ENCODE data around the gene ANTKMT.

The ANTKMT gene

GRCh38 chr16:720990-721764 lies at the start of gene ANTKMT:
TSS of gene ANTKMT (plus strand) at chr16:721146. CDS start at chr16:721275, 129 bp downstream.
- H3K27me3 ChIP-seq (ENCODE audit: control insufficient read depth in 1 of 2, insufficient read depth in 2 of 2, low read length in 2 of 2): peaks cover 18 to 30% of the 10 kb centered on the region in 2 donors
- peak within 1 kb of the TSS; percentile 76 to 77 for H3K4me3 ChIP-seq (ENCODE audit: low read depth in 1 of 2, low read length in 2 of 2)
- H3K36me3 ChIP-seq (ENCODE audit: control insufficient read depth in 1 of 2, insufficient read depth in 2 of 2, low read length in 2 of 2): no peaks in the 10 kb centered on the region
- H3K27ac ChIP-seq (ENCODE audit: low read depth, low read length): peak within 1 kb of the TSS; percentile 75
- no peaks in the 10 kb centered on the region for H3K9me3 ChIP-seq (ENCODE audit: control insufficient read depth in 1 of 2, low read length in 2 of 2)
- H3K4me1 ChIP-seq (ENCODE audit: control insufficient read depth in 1 of 2, insufficient read depth in 2 of 2, low read length in 2 of 2): peaks cover 24 to 39% of the 10 kb centered on the region in 2 donors
- H3K9ac ChIP-seq (ENCODE audit: low read depth in 1 of 2, low read length in 2 of 2): peak within 1 kb of the TSS; percentile 63 to 77

- H3K9me3 ChIP-seq (ENCODE audit: control insufficient read depth in 1 of 2, low read length in 2 of 2): no peaks in the 10 kb centered on the region
- peaks cover 22 to 49% of the 10 kb centered on the region in 2 donors for H3K36me3 ChIP-seq (ENCODE audit: control insufficient read depth in 1 of 2, insufficient read depth in 2 of 2, low read length in 2 of 2)
- H3K9ac ChIP-seq (ENCODE audit: low read depth in 1 of 2, low read length in 2 of 2): no peak overlapping the region
- no peaks in the 10 kb centered on the region for H3K27me3 ChIP-seq (ENCODE audit: control insufficient read depth in 1 of 2, insufficient read depth in 2 of 2, low read length in 2 of 2)
- H3K4me3 ChIP-seq (ENCODE audit: low read depth in 1 of 2, low read length in 2 of 2): no peak overlapping the region
- H3K4me1 ChIP-seq (ENCODE audit: control insufficient read depth in 1 of 2, insufficient read depth in 2 of 2, low read length in 2 of 2): peaks cover 26 to 29% of the 10 kb centered on the region in 2 donors
- no peak overlapping the region for H3K27ac ChIP-seq (ENCODE audit: low read depth, low read length)
Observed at GRCh38 chr16:671353-672131, 49.4 kb upstream of the ANTKMT start.

GRCh38 chr16:672371-672770 lies 48.6 kb upstream of the ANTKMT start:
- H3K4me3 ChIP-seq (ENCODE audit: low read depth in 1 of 2, low read length in 2 of 2): no peak overlapping the region
- H3K4me1 ChIP-seq (ENCODE audit: control insufficient read depth in 1 of 2, insufficient read depth in 2 of 2, low read length in 2 of 2): peaks cover 28 to 35% of the 10 kb centered on the region in 2 donors
- H3K27ac ChIP-seq (ENCODE audit: low read depth, low read length): no peak overlapping the region
- no peaks in the 10 kb centered on the region for H3K27me3 ChIP-seq (ENCODE audit: control insufficient read depth in 1 of 2, insufficient read depth in 2 of 2, low read length in 2 of 2)
- H3K36me3 ChIP-seq (ENCODE audit: control insufficient read depth in 1 of 2, insufficient read depth in 2 of 2, low read length in 2 of 2): peaks cover 22 to 49% of the 10 kb centered on the region in 2 donors
- H3K9ac ChIP-seq (ENCODE audit: low read depth in 1 of 2, low read length in 2 of 2): no peak overlapping the region
- H3K9me3 ChIP-seq (ENCODE audit: control insufficient read depth in 1 of 2, low read length in 2 of 2): no peaks in the 10 kb centered on the region

- peaks cover 22 to 49% of the 10 kb centered on the region in 2 donors for H3K36me3 ChIP-seq (ENCODE audit: control insufficient read depth in 1 of 2, insufficient read depth in 2 of 2, low read length in 2 of 2)
- H3K27ac ChIP-seq (ENCODE audit: low read depth, low read length): no peak overlapping the region
- H3K4me3 ChIP-seq (ENCODE audit: low read depth in 1 of 2, low read length in 2 of 2): no peak overlapping the region
- no peaks in the 10 kb centered on the region for H3K9me3 ChIP-seq (ENCODE audit: control insufficient read depth in 1 of 2, low read length in 2 of 2)
- H3K9ac ChIP-seq (ENCODE audit: low read depth in 1 of 2, low read length in 2 of 2): no peak overlapping the region
- H3K27me3 ChIP-seq (ENCODE audit: control insufficient read depth in 1 of 2, insufficient read depth in 2 of 2, low read length in 2 of 2): no peaks in the 10 kb centered on the region
- H3K4me1 ChIP-seq (ENCODE audit: control insufficient read depth in 1 of 2, insufficient read depth in 2 of 2, low read length in 2 of 2): peaks cover 24 to 31% of the 10 kb centered on the region in 2 donors
Observed at GRCh38 chr16:672851-673250, 48.1 kb upstream of the ANTKMT start.

- Histone ChIP-seq H3K27me3 (ENCODE audit: control insufficient read depth in 1 of 2, insufficient read depth in 2 of 2, low read length in 2 of 2) (no peaks in the 10 kb centered on the region), H3K4me1 (ENCODE audit: control insufficient read depth in 1 of 2, insufficient read depth in 2 of 2, low read length in 2 of 2) (peaks cover 24 to 31% of the 10 kb centered on the region in 2 donors), H3K9ac (ENCODE audit: low read depth in 1 of 2, low read length in 2 of 2) (no peak overlapping the region), H3K9me3 (ENCODE audit: control insufficient read depth in 1 of 2, low read length in 2 of 2) (no peaks in the 10 kb centered on the region), H3K36me3 (ENCODE audit: control insufficient read depth in 1 of 2, insufficient read depth in 2 of 2, low read length in 2 of 2) (peaks cover 22 to 49% of the 10 kb centered on the region in 2 donors), H3K27ac (ENCODE audit: low read depth, low read length) (no peak overlapping the region), H3K4me3 (ENCODE audit: low read depth in 1 of 2, low read length in 2 of 2) (no peak overlapping the region)
Observed at GRCh38 chr16:673399-673991, 47.5 kb upstream of the ANTKMT start.

GRCh38 chr16:674214-674881 lies 46.6 kb upstream of the ANTKMT start:
- Histone ChIP-seq H3K27ac (ENCODE audit: low read depth, low read length) (no peak overlapping the region), H3K9ac (ENCODE audit: low read depth in 1 of 2, low read length in 2 of 2) (no peak overlapping the region), H3K27me3 (ENCODE audit: control insufficient read depth in 1 of 2, insufficient read depth in 2 of 2, low read length in 2 of 2) (no peaks in the 10 kb centered on the region), H3K9me3 (ENCODE audit: control insufficient read depth in 1 of 2, low read length in 2 of 2) (no peaks in the 10 kb centered on the region), H3K4me3 (ENCODE audit: low read depth in 1 of 2, low read length in 2 of 2) (no peak overlapping the region), H3K36me3 (ENCODE audit: control insufficient read depth in 1 of 2, insufficient read depth in 2 of 2, low read length in 2 of 2) (peaks cover 22 to 48% of the 10 kb centered on the region in 2 donors), H3K4me1 (ENCODE audit: control insufficient read depth in 1 of 2, insufficient read depth in 2 of 2, low read length in 2 of 2) (peaks cover 17 to 22% of the 10 kb centered on the region in 2 donors)

GRCh38 chr16:674968-675883 lies 45.7 kb upstream of the ANTKMT start, which contains the start of gene RHBDL1:
TSS of gene RHBDL1 (plus strand) at chr16:675671. CDS start at chr16:675791, 120 bp downstream.
- H3K4me1 ChIP-seq (ENCODE audit: control insufficient read depth in 1 of 2, insufficient read depth in 2 of 2, low read length in 2 of 2): peaks cover 15 to 22% of the 10 kb centered on the region in 2 donors
- H3K27me3 ChIP-seq (ENCODE audit: control insufficient read depth in 1 of 2, insufficient read depth in 2 of 2, low read length in 2 of 2): no peaks in the 10 kb centered on the region
- H3K9ac ChIP-seq (ENCODE audit: low read depth in 1 of 2, low read length in 2 of 2): peak within 1 kb of the TSS; percentile 43 to 51
- H3K27ac ChIP-seq (ENCODE audit: low read depth, low read length): no peak within 1 kb of the TSS
- peaks cover 17 to 39% of the 10 kb centered on the region in 2 donors for H3K36me3 ChIP-seq (ENCODE audit: control insufficient read depth in 1 of 2, insufficient read depth in 2 of 2, low read length in 2 of 2)
- H3K4me3 ChIP-seq (ENCODE audit: low read depth in 1 of 2, low read length in 2 of 2): peak within 1 kb of the TSS; percentile 40 to 57
- no peaks in the 10 kb centered on the region for H3K9me3 ChIP-seq (ENCODE audit: control insufficient read depth in 1 of 2, low read length in 2 of 2)

- Histone ChIP-seq H3K4me1 (ENCODE audit: control insufficient read depth in 1 of 2, insufficient read depth in 2 of 2, low read length in 2 of 2) (peaks cover 18 to 25% of the 10 kb centered on the region in 2 donors), H3K36me3 (ENCODE audit: control insufficient read depth in 1 of 2, insufficient read depth in 2 of 2, low read length in 2 of 2) (peaks cover 10 to 31% of the 10 kb centered on the region in 2 donors), H3K9me3 (ENCODE audit: control insufficient read depth in 1 of 2, low read length in 2 of 2) (no peaks in the 10 kb centered on the region), H3K4me3 (ENCODE audit: low read depth in 1 of 2, low read length in 2 of 2) (peak overlapping the region in 1 of 2 donors; percentile 40), H3K27ac (ENCODE audit: low read depth, low read length) (no peak overlapping the region), H3K27me3 (ENCODE audit: control insufficient read depth in 1 of 2, insufficient read depth in 2 of 2, low read length in 2 of 2) (no peaks in the 10 kb centered on the region), H3K9ac (ENCODE audit: low read depth in 1 of 2, low read length in 2 of 2) (peak overlapping the region; percentile 43 to 51)
Observed at GRCh38 chr16:675884-676564, 44.9 kb upstream of the ANTKMT start.
